Dermis blood vessel endothelial cell (primary cell): ENCODE results near the gene ANKS1A. TPM values are rescaled to one million over a fixed set of nuclear protein-coding genes. Genes with fewer than 3 reads are reported as not detected.
A peak's percentile ranks its signal among the peaks of the same experiment; 100 is the strongest.
"Not testable (repeated sequence)": the region's sequence is repeated elsewhere in the genome, so short reads cannot be mapped to it uniquely, and the experiment has no call there.

Experiments used
- DNase-seq: peaks from one replicate; pipeline ENCODE4 v3.0.0; 2010
- total RNA-seq: library from RNA; depleted of rRNA; stranded (reverse); fragments of >200 nt; gene quantifications from 2 replicates; pipeline ENCODE4 v1.2.3, GENCODE V29; 2014

Gene ANKS1A
- total RNA-seq, 1 donor from 2014 or later = 53.6 TPM

DNA sequence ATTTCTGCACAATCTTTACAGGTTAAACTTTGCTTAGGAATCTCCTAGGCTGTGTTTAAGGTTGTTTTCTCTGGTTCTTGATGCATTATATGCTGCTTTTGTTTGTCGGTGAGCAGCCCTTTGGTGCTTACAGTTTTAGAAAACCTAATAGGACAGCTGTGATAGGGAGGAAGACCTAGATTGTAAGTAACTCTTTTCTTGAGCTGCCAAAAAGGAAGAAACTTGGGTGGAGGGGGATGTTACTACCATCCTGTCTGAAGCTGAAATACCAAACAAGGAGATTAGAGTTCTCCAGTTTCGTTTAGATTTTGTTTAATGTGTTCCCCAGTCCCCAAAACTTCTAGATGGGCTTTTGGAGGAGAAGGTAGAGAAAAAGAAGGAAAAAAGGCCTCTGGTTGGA is 72.0 kb downstream of the ANKS1A start:
- no peak for DNase-seq

DNA sequence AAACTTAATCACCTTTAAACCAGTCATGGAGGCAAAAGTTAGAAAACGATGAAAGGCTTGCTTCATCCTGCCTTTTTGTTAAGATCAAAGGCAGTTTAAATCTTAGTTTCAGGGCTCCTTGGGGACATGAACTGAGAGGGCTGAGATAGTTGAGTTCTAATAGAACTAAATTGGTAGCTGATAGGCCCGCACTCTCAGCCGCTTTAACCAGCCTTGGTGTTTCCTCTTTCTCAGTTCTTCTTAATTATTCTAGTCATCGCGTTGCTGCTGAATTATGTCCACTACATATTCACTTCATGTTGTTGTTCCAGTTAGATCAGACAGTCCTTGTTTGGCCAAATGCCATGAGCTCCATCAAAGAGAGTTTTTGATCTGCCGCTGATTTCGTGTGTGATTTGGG is 72.5 kb downstream of the ANKS1A start:
- DNase-seq = no peak

DNA sequence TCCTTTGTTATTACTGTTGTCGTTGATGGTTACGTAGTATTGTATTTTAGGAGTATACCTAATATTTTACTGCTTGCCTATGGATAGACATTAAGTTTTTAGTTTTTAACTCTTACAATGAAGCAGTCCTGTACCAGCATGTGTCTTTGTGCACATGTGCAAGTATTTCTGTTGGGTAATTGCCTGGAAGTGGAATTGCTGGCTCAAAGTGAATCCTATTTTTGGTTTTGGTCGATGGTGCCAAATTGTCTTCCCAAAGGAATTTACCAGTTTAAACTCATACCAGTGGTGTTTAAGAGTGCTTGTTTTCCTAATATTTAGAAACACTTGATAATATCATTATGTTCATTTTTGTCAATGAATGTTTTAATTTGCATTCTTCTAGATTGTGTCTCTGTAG is 75.5 kb downstream of the ANKS1A start:
- DNase-seq = no peak

DNA sequence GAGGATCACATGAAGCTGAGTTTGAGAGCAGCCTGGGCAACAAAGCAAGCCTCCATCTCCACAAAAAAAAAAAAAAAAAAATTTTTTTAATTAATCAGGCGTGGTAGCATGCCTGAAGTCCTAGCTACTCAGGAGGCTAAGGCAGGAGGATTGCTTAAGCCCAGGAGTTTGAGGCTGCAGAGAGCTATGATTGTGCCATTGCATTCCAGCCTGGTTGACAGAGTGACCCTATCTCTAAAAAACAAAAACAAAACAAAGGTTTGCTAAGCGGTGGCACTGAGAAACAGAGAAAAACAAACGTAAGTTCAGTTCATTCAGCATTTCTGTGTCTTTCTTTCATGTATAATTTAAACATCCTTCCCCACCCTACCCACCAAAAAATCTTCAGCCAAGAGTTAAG is 78.4 kb downstream of the ANKS1A start:
- no peak for DNase-seq

DNA sequence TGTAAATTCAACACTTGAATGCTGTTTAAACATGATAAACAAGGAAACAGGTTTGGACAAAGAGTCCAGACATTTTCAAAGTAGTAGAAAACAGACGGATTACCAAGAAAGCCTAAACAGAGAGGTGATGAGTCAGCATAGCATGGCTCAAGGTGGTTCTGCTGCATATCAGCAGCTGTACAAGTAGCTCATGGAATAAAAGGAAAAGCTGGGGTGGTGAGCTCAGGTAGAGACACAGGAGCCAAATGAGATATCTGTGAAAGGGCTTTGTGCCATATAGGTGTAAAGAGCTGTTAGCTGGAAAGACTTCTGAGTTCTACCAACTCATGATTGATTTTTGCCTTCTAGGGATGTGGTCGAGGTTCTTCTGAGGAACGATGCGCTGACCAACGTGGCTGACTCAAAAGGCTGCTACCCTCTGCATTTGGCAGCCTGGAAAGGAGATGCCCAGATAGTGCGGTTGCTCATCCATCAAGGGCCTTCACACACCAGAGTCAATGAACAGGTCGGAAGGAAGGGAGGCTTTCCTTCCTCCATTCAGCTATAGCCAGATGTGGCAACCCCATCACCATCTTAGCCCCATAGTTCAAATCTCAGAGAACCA is 80.7 kb downstream of the ANKS1A start:
- no peak for DNase-seq

DNA sequence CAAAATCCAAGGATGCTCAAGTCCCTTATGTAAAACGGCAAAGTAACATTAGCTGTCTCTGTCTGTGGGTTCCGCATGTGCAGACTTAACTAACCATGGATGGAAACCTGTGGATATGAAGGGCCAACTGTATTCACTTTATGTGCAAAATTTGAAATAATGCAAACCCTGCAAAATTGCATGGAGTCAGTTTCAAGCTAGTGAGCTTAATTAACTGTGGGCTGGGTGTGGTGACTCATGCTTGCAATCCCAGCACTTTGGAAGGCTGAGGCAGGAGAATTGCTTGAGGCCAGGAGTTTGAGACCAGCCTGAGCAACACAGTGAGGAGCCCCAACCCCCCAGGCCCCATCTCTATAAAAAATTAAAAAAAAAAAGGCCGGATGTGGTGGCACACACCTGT is 81.4 kb downstream of the ANKS1A start:
- no peak for DNase-seq

DNA sequence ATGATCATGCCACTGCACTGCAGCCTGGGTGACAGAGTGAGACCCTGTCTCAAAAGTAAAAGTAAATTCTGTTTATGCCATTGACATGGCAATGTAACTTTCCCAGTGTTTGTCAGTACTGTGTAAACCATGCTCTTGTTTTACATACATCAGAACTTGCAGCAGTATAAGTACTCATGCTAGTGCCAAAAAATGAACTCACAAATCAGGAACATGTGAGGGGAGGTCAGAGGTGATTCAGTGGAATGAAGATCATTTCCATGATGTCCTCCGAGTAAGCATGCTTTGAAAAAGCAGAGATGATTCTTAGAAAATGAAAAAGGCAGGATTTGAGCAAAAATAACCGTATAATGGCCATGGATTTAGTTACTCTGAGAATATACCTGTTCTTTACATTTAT is 81.9 kb downstream of the ANKS1A start:
- no peak for DNase-seq

DNA sequence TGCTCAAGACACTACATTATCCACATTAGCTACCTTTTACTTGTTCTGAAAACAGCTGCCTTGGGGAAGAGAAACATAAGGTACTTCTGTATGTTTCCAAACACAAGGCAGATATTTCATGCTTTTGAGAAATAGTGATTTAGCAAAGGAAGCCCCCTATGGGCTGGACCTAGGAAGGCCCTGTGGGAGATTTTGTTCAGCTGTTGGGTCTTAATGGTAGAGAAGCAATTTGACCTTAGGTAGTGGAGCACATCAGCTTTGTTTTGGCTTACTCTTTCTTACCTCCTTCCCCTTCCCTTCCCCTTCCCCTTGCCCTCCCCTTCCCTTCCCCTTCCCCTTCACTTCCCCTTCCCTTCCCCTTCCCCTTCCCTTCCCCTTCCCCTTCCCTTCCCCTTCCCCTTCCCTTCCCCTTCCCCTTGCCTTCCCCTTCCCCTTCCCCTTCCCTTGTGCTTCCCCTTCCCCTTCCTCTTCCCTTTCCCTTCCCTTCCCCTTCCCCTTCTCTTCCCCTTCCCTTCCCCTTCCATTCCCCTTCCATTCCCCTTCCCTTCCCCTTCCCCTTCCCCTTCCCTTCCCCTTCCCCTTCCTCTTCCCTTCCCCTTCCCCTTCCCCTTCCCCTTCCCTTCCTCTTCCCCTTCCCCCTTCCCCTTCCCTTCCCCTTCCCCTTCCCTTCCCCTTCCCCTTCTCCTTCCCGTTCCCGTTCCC is 84.6 kb downstream of the ANKS1A start:
- peak; percentile 44 for DNase-seq

DNA sequence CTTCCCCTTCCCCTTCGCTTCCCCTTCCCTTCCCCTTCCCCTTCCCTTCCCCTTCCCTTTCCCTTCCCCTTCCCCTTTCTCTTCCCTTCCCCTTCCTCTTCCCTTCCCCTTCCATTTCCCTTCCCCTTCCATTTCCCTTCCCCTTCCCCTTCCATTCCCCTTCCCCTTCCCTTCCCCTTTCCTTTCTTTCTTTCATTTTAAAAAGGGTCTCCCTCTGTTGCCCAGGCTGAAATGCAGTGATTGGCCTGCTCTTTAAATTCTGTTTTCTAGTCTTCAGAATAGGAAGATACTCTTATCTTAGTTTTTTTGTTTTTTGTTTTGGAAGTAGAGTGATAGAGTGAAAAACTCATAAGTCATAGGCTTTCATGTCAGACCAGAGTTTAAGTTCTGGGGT is 85.2 kb downstream of the ANKS1A start:
- no peak for DNase-seq

DNA sequence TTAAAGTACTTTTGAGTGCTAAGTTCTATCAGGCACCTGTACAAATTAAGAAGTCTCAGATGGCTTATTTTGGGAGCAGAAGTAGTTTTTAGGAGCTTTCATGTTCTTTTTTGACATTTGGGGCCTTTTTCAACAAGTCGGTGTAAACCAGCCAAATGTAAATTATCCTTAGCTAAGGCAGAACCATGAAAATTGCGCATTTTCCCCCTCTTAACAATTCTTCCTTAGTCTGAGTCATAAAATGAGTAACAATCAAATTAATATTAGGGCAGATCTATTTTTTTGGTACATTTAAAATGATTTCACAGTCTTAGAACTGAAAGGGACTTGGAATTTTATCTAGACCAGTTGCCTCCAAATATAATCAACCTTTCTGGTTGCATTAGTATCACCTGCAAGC is 87.2 kb downstream of the ANKS1A start:
- DNase-seq = no peak

DNA sequence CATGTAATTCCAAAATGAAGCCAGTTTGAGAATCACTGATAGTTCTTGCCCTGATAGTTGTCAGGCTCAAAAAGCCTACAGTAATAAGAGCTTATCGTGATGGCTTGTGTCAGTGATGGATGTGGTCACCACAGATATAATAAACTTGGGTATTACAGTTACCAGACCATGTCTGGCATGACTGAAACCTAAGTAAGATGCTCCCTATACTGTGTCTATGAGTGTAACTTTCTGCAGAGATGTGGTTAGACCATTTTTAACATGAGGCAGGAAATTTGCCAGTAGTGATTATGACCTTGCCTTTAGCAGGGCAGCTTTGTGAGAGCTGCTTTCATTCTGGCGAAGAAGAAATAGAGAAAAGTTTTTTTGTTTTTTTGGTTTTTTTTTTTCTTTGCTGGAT is 90.2 kb downstream of the ANKS1A start:
- no peak for DNase-seq

DNA sequence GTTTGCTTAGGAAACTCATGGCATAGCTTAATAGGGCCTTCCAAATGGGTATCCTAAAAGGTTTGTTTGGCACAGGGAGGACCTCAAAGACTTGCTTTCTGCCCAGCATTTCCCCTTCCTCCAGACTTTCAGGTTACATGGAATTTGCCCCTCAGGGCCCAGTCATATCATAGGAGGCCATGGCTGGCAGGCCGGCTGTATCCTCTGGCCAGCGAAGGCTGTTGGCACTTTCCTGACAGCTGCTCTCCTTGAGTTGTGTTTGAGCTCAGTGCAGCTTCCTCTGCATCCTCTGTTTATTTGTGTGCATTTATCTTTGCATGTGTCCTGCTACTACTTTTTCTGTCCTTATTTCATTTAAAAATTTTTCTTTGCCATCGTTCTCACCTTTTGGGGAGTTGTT is 90.9 kb downstream of the ANKS1A start:
- no peak for DNase-seq

DNA sequence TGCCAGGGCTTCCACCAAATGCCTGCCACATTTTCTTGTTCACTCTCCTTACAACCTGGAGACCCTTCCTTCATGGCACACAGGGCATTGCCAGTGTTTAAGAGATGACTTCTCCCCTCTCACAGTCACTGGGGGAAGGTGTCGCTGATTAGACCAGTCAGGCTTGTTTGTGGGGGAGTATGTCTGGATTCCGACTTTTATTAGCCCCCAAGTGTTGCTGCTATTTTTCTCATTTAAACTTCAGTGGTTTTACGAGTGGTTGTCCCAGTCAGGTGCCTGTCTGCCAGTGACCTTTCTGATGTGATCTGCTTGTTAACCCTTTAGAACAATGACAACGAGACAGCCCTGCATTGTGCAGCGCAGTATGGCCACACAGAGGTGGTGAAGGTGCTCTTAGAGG is 92.3 kb downstream of the ANKS1A start:
- no peak for DNase-seq

DNA sequence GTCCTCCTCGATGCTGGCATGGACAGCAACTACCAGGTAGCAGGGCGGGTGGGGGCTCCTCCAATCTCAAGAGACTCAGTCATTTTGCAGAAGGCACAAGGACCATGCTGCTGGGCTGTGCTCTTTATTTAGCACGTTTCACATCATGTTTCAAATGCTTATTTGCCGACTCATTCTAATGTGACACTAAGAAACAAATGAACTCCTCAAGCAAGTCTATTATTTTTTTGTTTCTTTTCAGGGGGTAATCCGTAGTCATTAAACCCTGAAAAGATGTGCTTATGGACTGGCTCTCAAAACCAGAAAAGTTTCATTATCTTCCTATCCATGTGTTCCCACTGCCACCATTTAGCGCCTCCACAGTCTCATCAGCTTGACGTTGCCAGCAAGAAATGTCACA is 92.9 kb downstream of the ANKS1A start:
- no peak for DNase-seq

DNA sequence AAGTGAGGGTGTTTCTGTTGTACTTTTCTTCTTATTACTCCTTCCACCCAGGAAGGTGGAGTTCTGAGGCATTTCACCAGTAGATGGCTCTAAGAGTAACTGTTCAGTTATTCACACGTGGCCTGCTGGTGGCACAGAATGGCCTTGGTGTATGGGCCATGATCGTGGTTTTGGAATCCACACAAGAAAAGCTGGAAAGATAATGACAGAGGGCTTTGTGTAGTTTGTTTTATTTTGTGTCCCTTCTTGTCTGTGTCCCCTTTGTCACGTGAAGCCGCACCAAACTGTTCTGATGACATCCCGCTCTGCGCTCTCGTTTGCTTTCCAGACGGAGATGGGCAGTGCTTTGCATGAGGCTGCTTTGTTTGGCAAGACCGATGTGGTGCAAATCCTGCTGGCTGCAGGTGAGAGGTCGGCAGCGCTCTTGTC is 93.4 kb downstream of the ANKS1A start:
- peak; percentile 52 for DNase-seq

DNA sequence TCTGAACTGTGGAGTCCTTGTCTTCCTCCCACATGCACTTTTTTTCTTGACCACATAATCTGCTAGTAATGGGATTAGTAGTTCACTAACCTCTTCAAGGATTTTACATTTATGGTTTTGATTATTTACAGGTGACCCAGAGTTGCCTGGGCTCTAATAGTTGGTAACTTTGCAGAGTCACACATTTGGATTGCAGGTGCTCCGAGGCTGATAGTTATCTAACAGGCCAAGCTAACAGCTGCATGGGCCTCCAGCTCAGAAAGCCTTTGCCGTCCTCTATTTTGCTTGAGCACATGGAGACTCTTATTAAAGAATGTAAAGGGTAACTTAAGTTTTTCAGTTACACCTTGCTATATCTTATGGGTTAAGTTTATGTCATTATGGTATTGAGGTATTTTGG is 95.4 kb downstream of the ANKS1A start:
- no peak for DNase-seq

DNA sequence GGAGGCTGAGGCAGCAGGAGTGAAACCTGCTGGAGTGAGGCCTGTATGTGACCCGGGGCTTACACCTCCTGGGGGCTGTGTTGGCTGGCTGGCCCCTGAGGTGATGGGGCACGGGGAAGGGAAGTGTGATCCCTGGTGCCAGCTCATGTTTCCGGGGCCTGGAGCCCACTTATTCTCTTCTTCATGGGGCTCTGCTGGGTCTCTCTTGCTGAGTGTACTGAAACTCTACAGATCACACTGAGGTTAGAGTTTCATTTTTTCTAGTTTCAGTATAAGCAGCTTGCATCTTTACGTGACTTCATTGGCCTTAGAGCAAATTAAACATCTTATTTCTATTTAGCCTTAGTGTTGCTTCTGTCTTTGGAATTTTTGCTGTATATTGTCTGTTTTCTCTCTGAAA is 96.2 kb downstream of the ANKS1A start:
- no peak for DNase-seq

DNA sequence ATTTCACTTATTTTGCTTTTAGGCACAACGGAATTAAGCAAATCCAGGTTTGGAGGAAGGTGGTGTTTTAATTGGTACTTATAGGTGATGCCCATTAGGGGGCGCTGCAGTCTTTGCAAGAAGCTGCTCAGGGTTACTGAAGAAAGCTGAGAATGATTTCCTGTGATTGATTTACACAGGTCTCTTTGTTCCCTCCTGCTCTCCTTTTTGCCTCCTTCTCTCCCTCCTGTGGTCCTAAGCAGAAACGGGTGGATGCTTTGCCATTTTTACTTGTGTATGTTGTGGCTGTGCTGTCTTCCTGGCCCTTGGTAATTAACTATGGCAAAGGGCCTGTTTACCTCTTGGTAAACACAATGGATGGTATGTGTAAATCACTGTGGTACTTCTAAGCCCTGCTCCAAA is 97.8 kb downstream of the ANKS1A start:
- DNase-seq = peak; percentile 92

DNA sequence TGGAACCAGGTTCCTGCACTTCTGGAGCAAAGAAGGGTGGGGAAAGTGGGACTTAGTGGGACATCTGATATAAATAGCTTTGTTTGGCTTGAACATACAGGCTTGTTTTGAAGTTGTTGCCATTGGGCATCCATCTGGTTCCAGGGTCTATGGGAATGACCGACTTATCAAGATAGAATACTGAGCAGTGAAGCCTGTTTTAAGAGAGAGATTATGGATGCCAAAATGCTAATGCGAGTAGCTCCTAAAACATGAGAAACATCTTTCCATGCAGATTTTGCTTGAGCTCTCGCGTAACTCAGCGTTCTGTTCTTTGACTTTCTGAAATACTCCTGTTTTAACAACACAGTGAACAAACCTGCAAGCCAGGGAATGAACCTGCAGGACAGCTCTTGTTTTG is 98.5 kb downstream of the ANKS1A start:
- no peak for DNase-seq

DNA sequence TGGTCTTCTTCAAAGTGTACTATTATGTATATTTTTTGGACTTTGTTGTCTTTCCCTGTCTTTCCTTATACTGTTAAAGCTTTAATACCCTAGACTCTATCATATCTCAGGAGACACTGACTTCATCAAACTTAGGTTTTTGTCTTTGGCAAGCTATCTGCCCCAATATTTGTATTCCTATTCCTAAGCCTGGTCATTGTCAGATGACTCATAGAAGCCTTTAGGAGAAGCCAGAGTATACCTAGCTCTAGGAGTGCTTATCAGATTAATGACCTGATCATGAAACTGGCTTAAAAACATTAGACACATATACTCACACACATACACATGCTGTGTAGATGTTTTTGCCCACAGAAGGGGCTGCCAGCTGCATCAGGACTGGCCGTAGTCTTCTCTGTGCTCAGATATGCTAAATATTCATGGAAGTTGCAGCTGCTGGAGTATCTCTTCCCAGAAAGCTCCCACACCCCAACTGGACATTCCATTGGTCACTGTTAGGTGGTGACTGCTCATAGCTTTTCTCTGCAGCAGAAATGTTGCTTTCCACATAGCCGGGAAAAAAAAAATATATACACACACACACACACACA is 102.0 kb downstream of the ANKS1A start:
- peak; percentile 17 for DNase-seq

DNA sequence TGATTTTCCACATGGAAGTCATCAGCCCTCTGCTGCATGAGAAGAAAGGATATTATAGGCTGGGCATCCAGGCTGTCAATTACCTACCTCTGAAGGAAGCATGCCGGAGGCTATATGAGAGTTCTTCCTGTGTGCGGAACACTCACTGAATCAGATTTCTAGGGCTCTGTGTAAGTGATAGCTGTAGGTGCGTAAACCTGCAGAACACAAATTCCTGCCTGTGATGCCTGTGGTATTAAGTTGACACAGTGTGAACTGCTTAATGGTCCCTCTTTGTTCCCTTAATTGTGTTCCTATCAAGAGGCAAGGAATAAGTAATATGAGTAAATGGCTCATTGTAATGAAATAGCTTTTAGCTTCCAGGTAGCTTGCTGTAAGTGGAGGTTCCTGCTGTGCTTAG is 103.3 kb downstream of the ANKS1A start:
- DNase-seq = no peak

DNA sequence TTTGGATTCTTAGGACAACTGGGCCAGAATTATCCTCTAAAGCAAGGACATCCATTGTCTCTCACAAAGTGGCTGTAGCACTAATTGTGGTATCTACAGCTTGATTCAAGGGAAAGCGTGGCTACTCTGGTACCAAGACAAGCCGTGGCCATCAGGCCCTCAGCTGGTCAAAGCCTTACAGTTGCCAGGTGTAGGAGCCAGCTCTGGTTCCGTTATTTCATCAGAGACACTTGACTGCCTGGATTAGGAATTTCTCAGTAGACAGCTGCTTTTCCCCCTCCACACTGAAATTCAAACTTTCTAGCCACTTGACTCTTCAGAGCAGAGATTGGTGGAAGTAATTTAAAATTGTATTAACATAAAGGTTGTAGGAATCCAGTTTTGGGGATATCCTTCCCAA is 104.2 kb downstream of the ANKS1A start:
- DNase-seq = no peak

DNA sequence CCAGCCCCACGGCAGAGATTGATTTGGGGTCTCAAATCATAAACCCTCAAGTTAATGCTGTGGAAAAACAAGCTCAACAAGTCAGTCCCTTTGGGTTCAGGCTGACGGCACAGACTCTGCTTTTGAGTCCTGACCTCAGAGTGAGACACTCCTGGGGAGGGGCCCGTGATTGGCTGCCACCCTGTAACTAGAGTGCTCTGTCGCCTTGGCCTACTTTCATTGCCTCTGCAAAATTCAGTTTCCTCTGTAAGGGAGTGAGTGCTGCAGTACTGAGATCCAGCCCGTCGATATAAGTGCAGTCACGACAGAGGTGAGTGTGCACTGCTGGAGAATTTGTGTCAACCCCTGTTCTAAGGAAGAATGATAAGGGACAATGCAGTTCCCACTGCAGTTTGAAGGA is 105.6 kb downstream of the ANKS1A start:
- no peak for DNase-seq

DNA sequence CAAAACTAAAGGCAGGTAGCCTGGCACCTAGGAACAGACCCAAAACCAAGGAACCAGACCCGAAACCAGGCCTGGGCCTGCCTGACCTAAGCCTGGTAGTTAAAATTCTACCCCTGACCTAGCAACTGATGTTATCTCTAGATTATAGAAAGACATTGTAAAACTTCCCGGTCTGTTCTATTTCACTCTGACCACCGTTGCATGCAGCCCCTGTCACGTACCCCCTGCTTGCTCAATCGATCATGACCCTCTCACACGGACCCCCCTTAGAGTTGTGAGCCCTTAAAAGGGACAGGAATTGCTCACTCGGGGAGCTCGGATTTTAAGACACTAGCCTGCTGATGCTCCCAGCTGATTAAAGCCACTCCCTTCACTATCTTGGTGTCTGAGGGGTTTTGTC is 109.4 kb downstream of the ANKS1A start:
- DNase-seq = not testable (repeated sequence)

DNA sequence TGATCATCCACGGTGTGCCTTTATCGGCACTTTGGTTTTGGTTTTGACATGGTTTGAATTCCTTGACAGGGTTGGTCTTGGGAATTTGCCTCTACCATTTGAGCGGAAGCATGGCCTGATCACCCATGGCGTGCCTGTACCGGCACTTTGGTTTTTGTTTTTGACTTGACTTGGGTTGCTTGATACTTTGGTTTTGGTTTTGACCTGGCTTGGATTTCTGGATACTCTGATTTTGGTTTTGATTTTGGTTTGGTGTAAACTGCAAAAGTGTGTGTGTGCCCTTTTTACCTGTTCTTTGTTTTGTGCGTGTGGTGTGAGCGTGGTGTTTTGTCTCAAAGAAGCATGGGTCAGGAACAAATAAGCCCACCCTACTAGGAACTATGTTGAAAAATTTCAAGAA is 110.1 kb downstream of the ANKS1A start:
- not testable (repeated sequence) for DNase-seq
